GM21381 (cell line): ENCODE results near the gene OGDH.
"Not testable (repeated sequence)": the region's sequence is repeated elsewhere in the genome, so short reads cannot be mapped to it uniquely, and the experiment has no call there.

Experiments used
- ATAC-seq: cut with Tn5 transposase; IDR thresholded peaks from one replicate; pipeline ENCODE4 v1.9.1; 2021; ENCODE audit warnings: mild to moderate bottlenecking, moderate library complexity; ENCODE audit not compliant: unreplicated experiment

OGDH gene

GRCh38 chr7:44580945-44581878 is 25.2 kb upstream of the OGDH start:
- peak; percentile 27 for ATAC-seq

GRCh38 chr7:44581879-44582603 is 24.4 kb upstream of the OGDH start, which contains the start of gene TMED4:
Gene TMED4 (minus strand): TSS chr7:44582231. CDS start chr7:44582206, 25 bp downstream.
- peak; percentile 80 for ATAC-seq

GRCh38 chr7:44583146-44583865 is 23.1 kb upstream of the OGDH start:
- ATAC-seq = no peak

GRCh38 chr7:44587843-44588711 is 18.4 kb upstream of the OGDH start:
- no peak for ATAC-seq

GRCh38 chr7:44590910-44591309 is 15.5 kb upstream of the OGDH start:
- no peak for ATAC-seq

GRCh38 chr7:44595934-44596635 is 10.3 kb upstream of the OGDH start:
- no peak for ATAC-seq

- not testable (repeated sequence) for ATAC-seq
Measured at GRCh38 chr7:44597181-44597580, 9.2 kb upstream of the OGDH start.

- ATAC-seq = no peak
Measured at GRCh38 chr7:44599222-44599621, 7.2 kb upstream of the OGDH start.

- ATAC-seq = no peak
Measured at GRCh38 chr7:44602576-44602910, 3.9 kb upstream of the OGDH start.

GRCh38 chr7:44603193-44603592 is 3.2 kb upstream of the OGDH start:
- ATAC-seq = no peak

GRCh38 chr7:44604941-44605340 is 1.5 kb upstream of the OGDH start:
- ATAC-seq = no peak

- ATAC-seq = no peak
Measured at GRCh38 chr7:44607141-44608068, 978 bp downstream of the OGDH start.

- no peak for ATAC-seq
Measured at GRCh38 chr7:44608916-44609648, 2.7 kb downstream of the OGDH start.

- ATAC-seq = no peak
Measured at GRCh38 chr7:44609829-44610228, 3.4 kb downstream of the OGDH start.

- ATAC-seq = no peak
Measured at GRCh38 chr7:44615149-44615611, 8.8 kb downstream of the OGDH start.

- no peak for ATAC-seq
Measured at GRCh38 chr7:44615793-44616192, 9.4 kb downstream of the OGDH start.

GRCh38 chr7:44616545-44616944 is 10.1 kb downstream of the OGDH start:
- ATAC-seq = no peak
